GM23338 (cell line): Measurements from ENCODE around the gene MARCHF5.

ENCODE experiments used
- CREB1 ChIP-seq: fragments of 250-450 bp; sonication (Bioruptor Pico); IDR thresholded peaks from 2 replicates; pipeline ENCODE4 v1.5.0; 2020; ENCODE audit warnings: low read depth, mild to moderate bottlenecking, moderate library complexity
- CTCF ChIP-seq, 2 experiments: fragments of 200-600 bp in 1 of 2; sonication (generic) in 1 of 2; conservative IDR thresholded peaks; 2 replicates each; pipeline versions ENCODE4 v1.5.1 to v1.6.1; 2016 to 2017; ENCODE audit warnings: antibody characterized with exemption in 2 of 2, low read depth in 2 of 2, mild to moderate bottlenecking in 2 of 2, moderate library complexity in 1 of 2
- ETS1 ChIP-seq: IDR thresholded peaks from 2 replicates; pipeline ENCODE4 v1.6.1; 2016; ENCODE audit warnings: antibody characterized with exemption
- EZH2 ChIP-seq: fragments of 200-600 bp; sonication (generic); IDR thresholded peaks from one replicate; pipeline ENCODE4 v1.8.0; 2017; ENCODE audit warnings: antibody characterized with exemption, mild to moderate bottlenecking, low read depth; ENCODE audit not compliant: unreplicated experiment
- EZH2phosphoT487 ChIP-seq: fragments of 200-600 bp; sonication (generic); IDR thresholded peaks from one replicate; pipeline ENCODE4 v1.8.1; 2018; ENCODE audit warnings: antibody characterized with exemption; ENCODE audit not compliant: unreplicated experiment
- JUNB ChIP-seq: IDR thresholded peaks from one replicate; pipeline ENCODE4 v1.6.1; 2016; ENCODE audit warnings: antibody characterized with exemption; ENCODE audit not compliant: unreplicated experiment
- NANOG ChIP-seq: IDR thresholded peaks from 2 replicates; pipeline ENCODE4 v1.6.1; 2016; ENCODE audit warnings: antibody characterized with exemption, borderline replicate concordance
- POLR2AphosphoS5 ChIP-seq: IDR thresholded peaks from 2 replicates; pipeline ENCODE4 v1.6.1; 2016; ENCODE audit warnings: antibody characterized with exemption, low read depth
- REST ChIP-seq: IDR thresholded peaks from one replicate; pipeline ENCODE4 v1.6.1; 2018; ENCODE audit warnings: antibody characterized with exemption; ENCODE audit not compliant: unreplicated experiment
- STAT1 ChIP-seq: IDR thresholded peaks from one replicate; pipeline ENCODE4 v1.6.1; 2016; ENCODE audit warnings: antibody characterized with exemption; ENCODE audit not compliant: unreplicated experiment
- ZNF114 ChIP-seq: fragments of 250-450 bp; sonication (Bioruptor Pico); IDR thresholded peaks from 2 replicates; pipeline ENCODE4 v1.5.0; 2020; ENCODE audit warnings: mild to moderate bottlenecking, moderate library complexity
- ZNF331 ChIP-seq: fragments of 250-450 bp; sonication (Bioruptor Pico); IDR thresholded peaks from 2 replicates; pipeline ENCODE4 v1.5.0; 2020; ENCODE audit warnings: low read depth, mild to moderate bottlenecking, moderate library complexity
- ZNF462 ChIP-seq: fragments of 250-450 bp; sonication (Bioruptor Pico); IDR thresholded peaks from 2 replicates; pipeline ENCODE4 v1.5.0; 2020; ENCODE audit warnings: mild to moderate bottlenecking, moderate library complexity

GRCh38 chr10:92241501-92241900 is 49.5 kb upstream of the MARCHF5 start:
- TF ChIP-seq EZH2 (no peak), CREB1 (no peak), CTCF (conservative IDR thresholded peaks at IDR 0.05; ENCODE audit: low read depth in 2 of 2) (no peak), ZNF114 (CRISPR knock-in tag) (no peak), POLR2AphosphoS5 (no peak), EZH2phosphoT487 (no peak), REST (no peak), JUNB (no peak), ETS1 (no peak), STAT1 (no peak), ZNF331 (CRISPR knock-in tag) (no peak), NANOG (no peak), ZNF462 (no peak)
